K562 treated with DMSO at 1 percent for 12 hours (cell line): Measurements from ENCODE around the gene MAGED2. TPM values are rescaled to one million over a fixed set of nuclear protein-coding genes. Genes with fewer than 3 reads are reported as not detected.

ENCODE experiments used
- total RNA-seq: library from RNA; unstranded; fragments of 300-600 nt; gene quantifications from 2 replicates; pipeline ENCODE4 v1.2.3, GENCODE V29; 2022; ENCODE audit not compliant: insufficient read depth

The MAGED2 gene
- 33.8 and 45.6 TPM in 2 replicates for total RNA-seq

GRCh38 chrX:54807524-54808108, at the start of gene MAGED2:
Gene MAGED2, plus strand, starts transcription at chrX:54807745. Its CDS starts 1,587 bp downstream, at chrX:54809332.

DNA sequence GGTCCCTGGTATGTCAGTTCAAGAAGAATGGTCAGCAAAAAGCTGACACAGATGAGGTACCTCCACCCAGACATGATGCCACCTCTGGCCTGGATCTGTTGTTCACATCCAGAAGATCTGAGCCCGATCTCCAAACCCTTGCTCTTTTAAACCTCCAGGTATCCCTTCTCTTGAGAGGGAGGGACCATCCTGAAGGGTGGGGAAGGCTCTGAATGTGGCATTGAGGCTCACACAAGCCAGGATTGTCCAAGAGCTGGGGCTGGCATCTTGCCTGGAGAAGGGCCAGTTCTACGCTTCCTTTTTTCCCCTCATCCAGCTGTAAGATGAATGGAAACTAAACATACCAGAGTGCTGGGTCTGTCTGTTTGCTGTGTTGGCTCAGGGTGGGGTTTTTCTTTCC, 9.4 kb upstream of the MAGED2 start, which contains the start of gene ITIH6:
Gene ITIH6 (minus strand): TSS at position 119 of the 400 bp plus-strand sequence. CDS start 45 bp downstream, at position 74.

Other genes starting within 250 kb of the MAGED2 start
- not detected in 2 replicates for gene ITIH6, start 9.5 kb upstream of the MAGED2 start, total RNA-seq
- 0.94 and 2.3 TPM in 2 replicates for gene TRO, start 113.1 kb downstream of the MAGED2 start, total RNA-seq
- not detected in 2 replicates for gene PFKFB1, start 186.4 kb downstream of the MAGED2 start, total RNA-seq
- 20.6 and 26.9 TPM in 2 replicates for gene APEX2, start 192.6 kb downstream of the MAGED2 start, total RNA-seq
- 59.2 and 71.4 TPM in 2 replicates for gene ALAS2, start 223.2 kb downstream of the MAGED2 start, total RNA-seq